Smooth muscle cell (in vitro differentiated cells): Measurements from ENCODE around the gene HDAC4. TPM values are rescaled to one million over a fixed set of nuclear protein-coding genes. Genes with fewer than 3 reads are reported as not detected.

Experiments used
- DNase-seq: peaks from one replicate; lab custom pipeline; 2025; ENCODE audit not compliant: unreplicated experiment; lab: John Stamatoyannopoulos, UW
- H2AFZ ChIP-seq: fragments of 200-600 bp; sonication (generic); 2 replicates; pipeline ENCODE4 v1.6.0; 2016; ENCODE audit warnings: antibody characterized with exemption, low read depth, mild to moderate bottlenecking
- H3F3A ChIP-seq: fragments of 200-600 bp; sonication (generic); 2 replicates; pipeline ENCODE4 v1.6.0; 2017; ENCODE audit warnings: antibody characterized with exemption, low read depth
- H3K27ac ChIP-seq: fragments of 200-600 bp; sonication (generic); 2 replicates; pipeline ENCODE4 v1.5.1; 2016; ENCODE audit warnings: low read depth, mild to moderate bottlenecking
- H3K27me3 ChIP-seq: fragments of 200-600 bp; sonication (generic); 2 replicates; pipeline ENCODE4 v1.6.1; 2016; ENCODE audit warnings: low read depth, mild to moderate bottlenecking
- H3K36me3 ChIP-seq: fragments of 200-600 bp; sonication (generic); 2 replicates; pipeline ENCODE4 v1.5.1; 2016; ENCODE audit warnings: low read depth
- H3K4me1 ChIP-seq: fragments of 200-600 bp; sonication (generic); 2 replicates; pipeline ENCODE4 v1.5.1; 2016; ENCODE audit warnings: low read depth
- H3K4me2 ChIP-seq: fragments of 200-600 bp; sonication (generic); 2 replicates; pipeline ENCODE4 v1.6.0; 2016; ENCODE audit warnings: mild to moderate bottlenecking
- H3K4me3 ChIP-seq: fragments of 200-600 bp; sonication (generic); 2 replicates; pipeline ENCODE4 v1.5.1; 2016; ENCODE audit warnings: mild to moderate bottlenecking
- H3K79me2 ChIP-seq: fragments of 200-600 bp; sonication (generic); 2 replicates; pipeline ENCODE4 v1.6.0; 2016; ENCODE audit warnings: low read depth, mild to moderate bottlenecking
- H3K9ac ChIP-seq: fragments of 200-600 bp; sonication (generic); 2 replicates; pipeline ENCODE4 v1.6.0; 2016; ENCODE audit warnings: low read depth
- H3K9me3 ChIP-seq: fragments of 200-600 bp; sonication (generic); replicated peaks from 2 replicates; pipeline ENCODE4 v1.5.1; 2016; ENCODE audit warnings: low read depth
- H4K20me1 ChIP-seq: fragments of 200-600 bp; sonication (generic); 2 replicates; pipeline ENCODE4 v1.6.0; 2016; ENCODE audit warnings: low read depth
- WGBS: methylation state at CpG from one replicate; pipeline ENCODE4 v1.1.7; 2016; ENCODE audit warnings: low lambda C conversion rate; 5-methylcytosine and 5-hydroxymethylcytosine counted together
- polyA plus RNA-seq: library from polyadenylated mRNA; unstranded; fragments of >200 nt; fragmentation: Nextera tagmentation; extraction: Ambion mirVana; gene quantifications from 2 replicates; pipeline ENCODE4 v1.2.1, GENCODE V29; 2016
- total RNA-seq: library from RNA; depleted of rRNA; stranded (reverse); fragments of >200 nt; gene quantifications from 2 replicates; pipeline ENCODE4 v1.2.3, GENCODE V29; 2014
- TF ChIP-seq, protein P1 (sequence below): fragments of 200-600 bp; sonication (generic); IDR thresholded peaks from 2 replicates; pipeline ENCODE4 v1.5.1; 2017; ENCODE audit warnings: borderline replicate concordance, mild to moderate bottlenecking, antibody characterized with exemption; ENCODE audit not compliant: insufficient read depth, poor library complexity, severe bottlenecking

HDAC4 gene
- total and polyA plus RNA-seq, 2 experiments from 2014 or later: 6.2 to 35.7 TPM

DNA sequence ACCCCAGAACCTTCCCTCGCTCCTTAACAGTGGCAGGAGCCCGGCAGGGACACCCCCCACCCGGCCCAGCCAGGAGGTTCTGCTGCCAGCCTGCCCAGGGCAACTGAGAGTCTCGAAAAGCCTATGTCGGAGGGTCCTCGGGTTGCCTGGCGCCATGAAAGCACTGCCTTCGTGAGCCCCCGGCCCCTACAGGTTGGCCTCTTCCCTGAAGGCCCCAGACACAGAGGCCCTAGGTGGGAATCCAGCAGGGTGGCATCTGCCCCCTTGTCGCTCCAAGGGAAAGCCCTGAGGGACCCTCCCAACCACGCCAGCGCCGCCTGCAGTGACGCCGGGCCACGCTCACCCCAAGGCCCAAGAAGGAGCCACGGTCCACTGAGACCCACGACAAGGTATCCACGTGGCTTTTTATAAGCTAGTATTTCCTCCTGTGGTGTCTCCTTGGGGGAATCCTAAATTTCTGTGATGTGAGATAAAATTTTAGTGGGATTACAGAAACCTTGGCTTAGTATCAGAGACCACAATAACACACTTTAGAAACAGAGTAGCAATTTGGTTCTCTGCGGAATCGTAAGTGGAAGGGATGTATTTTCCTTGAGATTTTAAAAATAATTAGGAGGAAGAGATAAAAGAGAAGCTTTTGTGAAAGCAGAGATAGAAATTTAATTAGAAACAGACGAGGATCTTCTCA is 138.9 kb downstream of the HDAC4 start:
- 84% methylated on average over 22 of the region's 22 CpGs for WGBS
- H3K36me3 ChIP-seq: no peaks in the 10 kb centered on the region
- peaks cover 12% of the 10 kb centered on the region for H4K20me1 ChIP-seq
- H3K27me3 ChIP-seq: no peaks in the 10 kb centered on the region
- no peak overlapping the region for H3K9ac ChIP-seq
- H3K27ac ChIP-seq: no peak overlapping the region
- no peaks in the 10 kb centered on the region for H3K9me3 ChIP-seq
- no peak overlapping the region for H3K4me2 ChIP-seq
- peaks cover 19% of the 10 kb centered on the region for H3F3A ChIP-seq
- TF ChIP-seq, protein P1, sequence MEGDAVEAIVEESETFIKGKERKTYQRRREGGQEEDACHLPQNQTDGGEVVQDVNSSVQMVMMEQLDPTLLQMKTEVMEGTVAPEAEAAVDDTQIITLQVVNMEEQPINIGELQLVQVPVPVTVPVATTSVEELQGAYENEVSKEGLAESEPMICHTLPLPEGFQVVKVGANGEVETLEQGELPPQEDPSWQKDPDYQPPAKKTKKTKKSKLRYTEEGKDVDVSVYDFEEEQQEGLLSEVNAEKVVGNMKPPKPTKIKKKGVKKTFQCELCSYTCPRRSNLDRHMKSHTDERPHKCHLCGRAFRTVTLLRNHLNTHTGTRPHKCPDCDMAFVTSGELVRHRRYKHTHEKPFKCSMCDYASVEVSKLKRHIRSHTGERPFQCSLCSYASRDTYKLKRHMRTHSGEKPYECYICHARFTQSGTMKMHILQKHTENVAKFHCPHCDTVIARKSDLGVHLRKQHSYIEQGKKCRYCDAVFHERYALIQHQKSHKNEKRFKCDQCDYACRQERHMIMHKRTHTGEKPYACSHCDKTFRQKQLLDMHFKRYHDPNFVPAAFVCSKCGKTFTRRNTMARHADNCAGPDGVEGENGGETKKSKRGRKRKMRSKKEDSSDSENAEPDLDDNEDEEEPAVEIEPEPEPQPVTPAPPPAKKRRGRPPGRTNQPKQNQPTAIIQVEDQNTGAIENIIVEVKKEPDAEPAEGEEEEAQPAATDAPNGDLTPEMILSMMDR: no peak
- peaks cover 33% of the 10 kb centered on the region for H3K4me1 ChIP-seq
- H3K4me3 ChIP-seq: no peak overlapping the region
- H3K79me2 ChIP-seq: peaks cover 38% of the 10 kb centered on the region
- H2AFZ ChIP-seq: no peak overlapping the region
- no peak for DNase-seq

DNA sequence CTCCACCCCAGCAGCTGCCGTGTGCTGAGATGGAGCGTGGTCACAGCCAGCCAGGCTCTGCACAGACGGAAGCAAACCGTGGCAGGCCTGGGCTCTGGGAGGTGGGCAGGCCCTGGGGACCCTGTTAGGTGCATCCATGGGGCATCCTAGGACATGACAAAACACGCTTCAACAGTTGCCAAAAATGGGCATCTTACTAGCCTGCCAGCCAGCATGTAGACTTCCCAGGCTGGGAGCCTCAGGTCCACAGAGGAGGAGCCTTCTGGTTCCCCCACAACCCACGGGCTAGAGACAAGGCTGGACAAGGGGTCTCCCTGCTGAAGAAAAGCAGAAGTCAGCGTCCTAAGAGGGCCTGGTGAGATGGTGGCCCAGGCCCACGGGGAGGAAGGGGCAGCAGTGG is 139.5 kb downstream of the HDAC4 start:
- no peaks in the 10 kb centered on the region for H3K27me3 ChIP-seq
- H3F3A ChIP-seq: peaks cover 19% of the 10 kb centered on the region
- H3K4me1 ChIP-seq: peaks cover 37% of the 10 kb centered on the region
- H3K36me3 ChIP-seq: no peaks in the 10 kb centered on the region
- DNase-seq: no peak
- peaks cover 37% of the 10 kb centered on the region for H3K79me2 ChIP-seq
- H3K9me3 ChIP-seq: no peaks in the 10 kb centered on the region
- H3K4me3 ChIP-seq: no peak overlapping the region
- H2AFZ ChIP-seq: no peak overlapping the region
- H4K20me1 ChIP-seq: peaks cover 12% of the 10 kb centered on the region
- no peak overlapping the region for H3K27ac ChIP-seq
- TF ChIP-seq, protein P1: no peak
- 96% methylated on average over 8 of the region's 8 CpGs for WGBS
- no peak overlapping the region for H3K9ac ChIP-seq
- H3K4me2 ChIP-seq: no peak overlapping the region

DNA sequence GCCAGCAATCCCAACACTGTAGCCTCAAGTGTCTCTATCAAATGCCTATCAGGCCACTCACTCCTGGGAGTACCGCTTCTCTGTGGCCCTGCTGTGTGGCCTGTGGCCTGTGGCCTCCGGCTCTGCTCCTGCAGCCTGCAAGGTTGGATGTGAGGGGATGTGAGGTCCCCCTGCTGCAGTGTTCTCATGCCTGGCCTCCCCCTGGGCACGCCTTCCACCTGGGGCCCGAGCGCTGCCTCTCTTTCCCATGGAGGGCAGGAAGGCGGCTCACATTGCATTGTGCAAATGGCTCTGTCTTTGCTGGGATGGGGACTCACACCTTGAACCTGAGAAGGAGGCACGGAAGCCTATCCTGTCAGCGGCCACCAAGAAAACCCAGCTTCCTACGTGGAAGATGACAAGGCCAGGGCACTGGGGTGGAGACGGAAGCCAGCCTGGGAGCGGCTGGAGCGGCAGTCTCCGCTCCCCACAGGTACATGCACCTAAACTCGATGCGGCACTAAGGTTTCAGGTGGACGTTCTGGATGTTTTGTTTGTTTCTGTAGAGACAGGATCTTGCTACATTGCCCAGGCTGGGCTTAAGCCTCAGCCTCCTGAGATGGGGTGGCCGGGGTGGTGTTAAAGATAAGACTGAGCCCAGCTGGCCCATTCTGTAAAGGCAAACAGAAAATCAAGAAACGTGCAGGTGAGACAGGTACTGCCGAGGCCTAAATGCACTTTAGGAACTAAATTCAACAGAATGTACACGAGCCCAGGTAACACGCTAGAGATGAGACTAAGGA is 140.1 kb downstream of the HDAC4 start:
- WGBS: 91% methylated on average over 21 of the region's 21 CpGs
- Histone ChIP-seq H3K9me3 (no peaks in the 10 kb centered on the region), H3F3A (peaks cover 19% of the 10 kb centered on the region), H3K4me3 (no peak overlapping the region), H4K20me1 (peaks cover 12% of the 10 kb centered on the region), H3K9ac (no peak overlapping the region), H3K4me1 (peaks cover 37% of the 10 kb centered on the region), H3K79me2 (peaks cover 36% of the 10 kb centered on the region), H3K27me3 (no peaks in the 10 kb centered on the region), H2AFZ (no peak overlapping the region), H3K4me2 (no peak overlapping the region), H3K36me3 (no peaks in the 10 kb centered on the region), H3K27ac (no peak overlapping the region)
- DNase-seq: no peak
- TF ChIP-seq, protein P1: no peak
